ENCODE results near the gene GRB10.

The GRB10 gene

DNA sequence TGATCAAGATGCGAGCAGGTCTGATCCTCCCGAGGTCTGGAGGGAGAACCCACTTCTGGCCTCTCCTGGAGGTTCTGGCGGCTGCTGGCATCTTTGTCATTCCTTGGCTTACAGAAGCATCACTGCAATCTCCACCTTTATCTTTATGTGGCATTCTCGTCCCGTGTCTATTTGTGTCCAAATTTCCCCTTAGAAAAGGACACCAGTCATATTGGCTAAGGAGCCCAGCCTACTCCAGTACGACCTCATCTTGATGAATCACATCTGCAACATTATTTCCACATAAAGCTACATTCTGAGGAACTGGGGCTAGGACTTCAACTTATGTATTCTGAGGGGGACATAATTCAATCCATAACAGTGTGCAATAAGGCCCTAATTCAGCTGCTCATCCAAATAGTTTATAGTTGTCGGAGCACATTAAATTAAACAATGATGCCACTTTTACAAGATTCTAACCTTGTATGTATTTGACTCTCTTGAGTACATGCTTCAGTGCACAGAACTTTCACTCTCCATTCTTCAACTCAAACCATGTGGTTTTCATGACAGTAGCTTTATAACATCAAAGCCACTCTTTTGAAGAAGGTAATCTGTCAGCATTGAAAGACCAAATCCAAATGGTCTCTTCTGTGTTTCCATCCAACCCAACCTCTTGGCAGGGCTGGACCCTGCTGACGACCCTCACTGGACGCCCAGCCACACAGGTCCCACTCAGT, 131.3 kb downstream of the GRB10 start:
- no peak for DNase-seq

DNA sequence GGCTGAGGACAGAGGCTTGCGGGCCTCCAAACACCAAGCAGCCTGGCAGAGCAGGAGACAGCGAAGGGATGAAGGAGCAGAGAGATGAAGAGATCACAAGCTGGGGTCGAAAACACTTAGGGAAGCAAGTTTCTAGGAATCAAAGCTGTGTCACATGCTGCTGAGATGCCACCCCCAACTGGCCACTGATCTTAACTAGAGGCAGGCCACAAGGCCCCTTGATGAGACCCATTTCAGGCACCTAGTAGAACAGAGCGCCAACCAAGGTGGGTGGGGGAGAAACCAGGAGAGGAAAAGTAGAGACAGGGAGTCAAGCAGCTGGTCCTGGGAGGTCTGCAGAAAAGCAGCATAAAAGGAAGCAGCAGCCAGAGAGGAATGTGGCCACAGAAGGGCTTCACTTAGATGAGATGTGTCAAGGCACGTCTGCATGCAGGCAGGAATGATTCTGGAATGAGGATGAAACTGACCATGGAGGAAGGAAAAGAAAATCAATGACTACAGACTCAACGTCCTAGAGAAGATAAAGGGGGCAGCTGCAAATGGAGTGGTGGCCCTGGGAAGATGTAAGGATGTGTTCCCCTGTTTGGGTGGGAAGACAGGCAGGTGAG, 132.5 kb downstream of the GRB10 start:
- DNase-seq, result no peak

DNA sequence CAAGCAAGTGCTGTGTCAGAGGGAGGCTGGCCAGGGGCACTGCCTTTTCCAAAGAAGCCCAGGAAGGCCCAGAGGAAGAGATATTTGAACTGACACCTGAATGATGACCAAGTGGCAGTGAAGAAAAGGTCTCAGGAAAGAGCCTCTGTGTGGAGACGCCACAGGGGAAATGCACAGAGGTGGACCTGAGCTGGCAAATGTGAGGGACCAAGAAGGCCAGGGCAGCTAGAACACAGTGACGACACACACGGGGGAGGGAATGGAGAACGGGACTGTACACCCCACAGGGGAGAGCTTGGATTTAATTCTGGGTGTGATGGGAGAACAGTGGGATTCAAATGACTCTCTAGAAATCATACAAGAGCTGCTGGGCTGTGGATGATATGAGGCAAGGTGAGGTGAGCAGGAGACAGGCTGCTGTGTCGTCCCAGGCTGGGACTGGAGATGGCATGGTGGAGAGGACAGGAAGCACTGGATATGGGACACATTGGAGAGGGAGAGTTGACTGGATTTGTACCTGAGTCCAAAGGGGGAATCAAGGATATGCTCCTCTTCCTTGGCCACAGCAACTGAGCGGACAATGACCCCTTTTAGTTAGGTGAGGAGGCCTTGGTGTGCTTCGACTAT, 133.3 kb downstream of the GRB10 start:
- no peak for DNase-seq

DNA sequence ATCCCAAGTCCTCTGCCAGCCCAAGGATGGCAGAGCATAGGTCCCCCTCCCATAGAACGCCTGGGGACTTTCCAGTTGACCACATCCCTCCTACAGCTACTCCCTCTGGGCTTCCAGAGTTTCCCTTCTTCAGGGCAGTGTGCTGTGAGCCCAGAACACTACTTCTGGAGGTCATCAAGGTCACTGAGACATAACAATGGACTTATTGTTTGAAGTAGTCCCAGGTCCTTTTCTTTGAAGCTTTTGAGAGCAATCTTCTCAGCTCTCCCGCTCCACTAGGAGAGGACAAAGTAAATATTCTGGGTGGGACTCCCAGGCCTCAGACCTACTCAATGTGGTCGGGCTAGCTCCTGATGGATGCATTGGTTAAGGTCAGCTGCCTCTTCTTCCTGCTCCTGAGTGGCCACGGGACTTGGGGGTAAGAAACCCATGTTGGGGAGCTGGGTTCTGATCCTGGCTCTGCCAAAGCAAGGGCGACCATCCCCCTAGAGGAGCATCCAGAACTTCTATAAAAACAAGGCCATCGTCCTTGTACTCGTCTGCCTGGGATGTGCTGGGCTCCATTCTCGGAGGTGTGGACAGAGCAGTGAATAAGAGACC, 134.0 kb downstream of the GRB10 start:
- no peak for DNase-seq

DNA sequence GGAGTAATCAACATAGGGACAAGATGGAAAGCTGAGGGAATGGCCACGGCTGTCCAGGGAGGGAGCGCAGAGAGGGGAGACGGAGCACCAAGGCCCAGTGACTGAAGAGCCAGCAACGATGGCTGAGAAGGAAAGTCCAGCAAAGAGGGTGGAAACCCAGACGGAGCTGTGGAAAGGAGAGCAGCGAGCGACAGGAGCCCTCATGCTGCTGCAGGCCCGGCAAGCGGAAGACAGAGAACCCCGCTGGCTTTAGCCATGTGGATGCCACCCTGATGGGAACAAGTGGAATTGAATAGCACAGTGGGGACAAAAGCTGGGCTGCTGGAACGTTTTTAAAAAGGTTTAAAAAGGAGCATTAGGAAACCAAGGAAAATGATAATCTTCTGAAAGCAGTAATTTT, 134.6 kb downstream of the GRB10 start:
- no peak for DNase-seq

DNA sequence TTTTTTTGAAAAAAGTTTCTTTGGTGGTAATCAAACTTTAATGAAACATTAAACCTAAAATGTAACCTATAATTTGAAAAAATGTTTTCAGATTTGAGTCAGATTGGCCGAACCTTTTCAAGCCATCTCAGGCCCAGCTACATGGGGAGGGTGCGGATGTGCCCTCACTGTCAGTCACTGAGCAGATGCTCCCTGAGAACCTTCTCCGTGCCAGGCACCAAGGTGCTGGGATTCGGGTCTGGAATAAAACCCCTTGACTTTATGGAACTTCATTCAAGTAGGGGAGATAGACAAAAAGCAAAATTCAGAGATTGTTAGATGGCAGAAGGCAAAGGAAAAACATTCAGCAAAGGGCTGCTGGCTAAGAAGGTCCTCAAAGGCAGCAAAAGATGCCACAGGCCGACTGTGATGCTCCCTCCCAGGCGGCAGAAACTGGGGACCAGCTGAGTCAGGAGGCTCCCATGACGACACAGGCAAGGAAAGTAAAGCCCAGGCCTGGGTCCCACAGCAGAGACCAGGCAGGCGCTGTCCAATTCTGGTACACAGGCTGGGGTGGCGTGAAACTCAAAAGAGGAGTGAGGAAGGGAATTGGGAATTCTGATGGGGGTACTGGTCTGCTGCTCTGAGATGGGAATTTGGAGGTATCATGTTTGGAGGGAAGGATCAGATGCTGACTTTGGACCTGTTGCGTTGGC, 135.3 kb downstream of the GRB10 start:
- DNase-seq, result no peak

DNA sequence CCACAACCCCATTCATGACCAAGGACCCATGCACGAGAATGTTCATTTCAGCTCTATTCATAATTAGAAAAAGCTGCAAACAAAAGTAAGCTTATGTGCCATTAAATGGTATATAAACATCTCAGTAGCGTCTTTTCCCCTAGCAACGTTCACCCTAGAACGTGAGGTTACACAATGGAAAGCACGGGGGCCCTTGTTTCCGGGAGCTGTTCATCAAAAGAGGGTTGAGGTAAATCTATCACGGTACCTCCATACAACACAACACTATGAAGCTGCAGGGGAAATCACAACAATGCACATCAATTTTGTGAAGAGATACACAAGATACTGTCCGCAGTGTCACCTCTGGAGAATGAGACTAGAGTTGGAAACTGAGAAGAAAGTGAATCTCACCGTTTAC, 136.6 kb downstream of the GRB10 start:
- no peak for DNase-seq

DNA sequence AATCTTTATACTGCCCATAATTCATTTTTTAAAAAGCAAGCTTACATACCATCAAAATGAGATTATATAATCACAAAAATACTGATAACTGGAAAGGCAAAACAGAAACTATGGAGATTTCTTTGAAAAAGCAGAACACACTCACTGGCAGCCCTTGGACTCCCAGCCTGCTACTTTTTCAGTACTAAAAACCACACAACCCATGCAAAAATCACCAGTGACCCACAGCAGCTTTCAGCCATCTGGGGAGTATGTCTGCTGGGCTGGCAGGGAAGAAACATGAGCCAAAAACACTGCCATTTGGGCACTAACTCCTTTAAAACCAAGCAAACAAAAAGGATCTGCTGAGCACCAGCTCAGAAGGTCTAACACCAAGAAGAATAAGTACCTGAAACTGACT, 137.5 kb downstream of the GRB10 start:
- DNase-seq, result no peak

DNA sequence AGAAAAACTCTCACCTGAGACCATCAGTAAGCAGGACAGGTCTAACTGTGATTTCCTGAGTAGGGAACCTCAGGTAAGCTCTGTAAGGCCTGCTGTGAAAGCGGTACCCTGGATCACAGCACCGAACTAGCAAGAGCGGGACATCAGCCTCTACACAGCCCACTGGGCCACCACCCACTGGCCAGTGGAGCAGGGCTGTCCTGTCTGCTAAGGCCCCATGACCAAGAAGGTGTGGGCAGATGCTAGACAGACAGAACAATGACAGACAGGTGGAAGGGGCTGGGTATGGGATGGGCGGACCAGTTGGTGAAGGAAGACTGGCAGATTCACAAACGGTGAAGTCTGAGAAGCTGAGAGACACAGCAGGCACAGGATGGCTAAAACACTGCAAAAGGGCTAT, 138.1 kb downstream of the GRB10 start:
- DNase-seq, result no peak

DNA sequence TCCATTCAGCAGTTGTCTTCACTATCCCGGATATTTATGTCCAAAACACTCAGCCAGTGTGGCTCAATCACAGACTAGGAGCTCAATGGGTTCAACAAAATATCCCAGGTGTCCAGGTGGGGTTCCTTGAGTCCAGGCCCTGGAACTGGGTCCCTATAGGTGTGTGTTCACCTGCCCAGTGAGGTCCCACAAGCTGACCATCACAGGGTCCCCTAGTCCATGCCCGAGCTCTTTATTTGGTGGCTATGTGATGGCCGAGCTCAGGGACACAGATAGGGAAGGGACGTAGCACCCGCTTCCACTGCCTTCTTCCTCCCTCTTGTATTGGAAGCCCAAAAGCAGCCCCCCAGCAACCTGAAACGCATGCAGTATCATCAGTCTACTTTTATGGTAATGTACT, 138.6 kb downstream of the GRB10 start:
- DNase-seq, result no peak

DNA sequence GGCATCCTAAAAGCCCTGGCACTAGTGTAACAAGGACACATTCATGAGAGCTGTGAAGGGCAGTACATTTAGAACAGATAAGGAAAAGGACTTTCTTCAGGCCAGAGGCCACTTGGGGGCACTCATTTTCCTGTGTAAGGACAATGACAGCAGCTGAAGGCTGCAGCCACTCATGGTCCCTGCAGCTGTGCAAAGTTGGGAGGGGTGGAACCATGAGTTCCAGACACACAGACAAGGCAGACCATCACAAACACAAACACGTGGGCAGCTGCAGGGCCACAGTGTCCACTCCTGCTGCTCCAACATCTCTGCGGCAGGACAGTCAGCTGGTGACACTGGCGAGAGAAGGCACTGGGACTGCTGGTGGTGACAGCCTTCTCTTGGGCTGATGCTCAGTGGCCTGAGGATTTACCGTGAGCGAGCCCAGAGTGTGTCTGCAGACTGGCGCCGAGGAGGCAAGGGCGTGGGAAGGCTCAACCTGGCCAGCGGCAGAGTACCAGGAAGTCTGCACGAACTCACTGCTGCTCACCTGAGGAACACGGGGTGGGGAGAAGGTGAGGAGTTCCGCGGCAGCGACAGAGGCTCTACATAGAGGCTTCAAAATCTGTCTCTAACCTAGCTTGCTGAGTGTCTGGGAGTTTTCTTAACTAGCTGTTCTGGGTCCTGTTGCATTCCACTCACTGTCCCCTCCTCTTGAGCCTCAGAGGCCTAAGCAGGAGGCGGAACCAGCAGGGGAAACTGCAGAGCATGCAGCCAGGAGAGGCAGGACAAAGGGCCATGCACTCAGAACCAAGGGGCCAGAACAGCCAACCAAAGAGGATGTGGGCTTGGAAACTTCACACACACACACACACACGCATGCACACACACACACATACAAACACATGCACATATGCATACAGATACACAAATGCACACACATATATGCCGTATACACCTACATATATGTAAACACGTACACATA, 141.0 kb downstream of the GRB10 start:
- no peak for DNase-seq

DNA sequence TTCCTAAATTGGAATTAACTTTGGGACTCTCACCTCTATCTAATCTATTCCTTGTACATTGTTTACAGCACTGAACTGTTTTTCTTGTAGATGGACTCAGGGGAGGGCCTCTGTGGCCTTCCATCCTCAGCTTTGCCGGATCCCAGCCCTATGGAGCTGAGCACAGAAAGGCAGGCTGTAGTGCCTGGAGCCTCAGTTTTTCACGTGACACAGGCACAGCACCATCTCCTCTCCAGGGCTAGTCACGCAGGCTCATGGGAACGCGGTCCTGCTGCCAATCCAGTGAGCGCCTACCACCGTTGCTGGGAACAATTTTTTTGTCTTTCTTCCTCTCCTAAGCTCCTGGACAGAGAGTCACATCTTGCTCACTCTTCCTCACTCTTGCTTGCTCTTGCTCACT, 141.9 kb downstream of the GRB10 start:
- no peak for DNase-seq

DNA sequence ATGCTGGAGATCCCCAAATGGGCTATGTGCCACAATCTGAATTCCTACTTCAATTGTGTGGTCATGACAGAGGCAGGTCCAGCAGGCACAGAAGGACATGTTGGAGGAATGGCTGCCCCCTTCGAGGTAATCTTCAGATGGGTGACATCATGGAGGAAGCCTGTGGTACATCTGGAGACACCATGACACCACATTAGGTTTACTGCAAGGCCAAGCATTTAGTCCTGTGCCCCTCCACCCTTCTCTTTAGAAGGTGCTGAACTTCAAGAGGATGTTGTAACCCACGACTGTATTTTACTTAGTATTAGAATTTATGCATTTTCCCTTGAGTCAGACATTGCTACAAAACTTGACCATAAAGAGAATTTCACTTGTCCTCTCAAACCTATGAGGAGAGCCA, 142.4 kb downstream of the GRB10 start:
- no peak for DNase-seq

DNA sequence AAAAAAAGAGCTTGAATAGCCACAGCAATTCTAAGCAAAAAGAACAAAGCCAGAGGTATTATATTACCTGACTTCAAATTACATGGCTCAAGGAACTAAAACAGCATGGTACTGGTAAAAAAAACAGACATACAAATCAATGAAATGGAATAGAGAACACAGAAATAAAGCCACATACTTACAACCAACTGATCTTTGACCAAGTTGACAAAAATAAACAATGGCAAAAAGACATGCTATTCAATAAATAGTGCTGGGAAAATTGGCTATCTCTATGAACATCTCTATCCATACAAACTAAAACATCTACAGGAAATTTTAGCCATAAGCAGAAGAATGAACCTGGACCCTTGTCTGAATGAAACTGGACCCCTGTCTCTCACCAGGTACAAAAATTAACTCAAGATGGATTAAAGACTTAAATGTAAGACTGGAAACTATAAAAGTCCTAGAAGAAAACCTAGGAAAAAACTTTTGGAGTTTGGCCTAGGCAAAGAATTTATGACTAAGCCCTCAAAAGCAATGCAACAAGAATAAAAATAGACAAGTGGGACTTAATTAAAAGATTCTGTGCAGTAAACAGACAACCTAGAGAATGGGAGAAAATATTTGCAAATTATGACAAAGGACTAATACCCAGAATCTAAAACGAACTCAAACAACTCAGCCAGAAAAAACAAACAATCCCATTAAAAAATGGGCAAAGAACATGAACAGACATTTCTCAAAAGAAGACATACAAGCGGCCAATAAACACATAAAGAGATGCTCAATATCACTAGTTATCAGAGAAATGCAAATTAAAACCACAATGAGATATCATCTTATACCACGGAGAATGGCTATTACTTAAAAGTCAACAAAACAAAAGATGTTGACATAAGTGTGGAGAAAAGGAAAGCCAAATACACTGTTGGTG, 144.7 kb downstream of the GRB10 start:
- no peak for DNase-seq

DNA sequence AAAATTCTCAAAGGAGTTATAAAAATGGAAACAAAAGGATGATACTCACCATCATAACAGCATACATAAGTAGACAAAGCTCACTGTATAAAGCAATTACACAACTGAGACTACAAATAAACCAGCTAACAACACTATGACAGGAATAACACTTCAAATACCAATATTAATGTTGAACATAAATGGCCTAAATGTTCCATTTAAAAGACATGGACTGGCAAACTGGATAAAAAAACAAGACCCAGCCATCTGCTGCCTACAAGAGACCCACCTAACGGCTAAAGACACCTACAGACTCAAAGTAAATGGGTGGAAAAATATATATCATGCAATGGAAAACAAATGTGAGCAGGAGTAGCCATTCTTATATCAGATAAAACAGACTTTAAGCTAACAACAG, 148.3 kb downstream of the GRB10 start:
- no peak for DNase-seq

DNA sequence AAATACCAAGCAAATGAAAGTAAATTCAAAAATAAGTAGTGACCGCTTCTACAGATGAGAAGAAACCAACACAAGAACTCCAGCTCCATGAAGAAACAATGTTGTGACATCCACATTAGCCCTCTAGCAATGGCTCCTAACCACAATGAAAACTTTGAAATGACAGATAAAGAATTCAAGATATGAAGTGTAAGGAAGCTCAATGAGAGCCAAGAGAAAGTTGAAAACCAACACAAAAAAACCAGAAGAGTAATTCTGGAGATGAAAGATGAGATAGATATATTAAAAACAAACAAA, 149.3 kb downstream of the GRB10 start:
- DNase-seq, result no peak

DNA sequence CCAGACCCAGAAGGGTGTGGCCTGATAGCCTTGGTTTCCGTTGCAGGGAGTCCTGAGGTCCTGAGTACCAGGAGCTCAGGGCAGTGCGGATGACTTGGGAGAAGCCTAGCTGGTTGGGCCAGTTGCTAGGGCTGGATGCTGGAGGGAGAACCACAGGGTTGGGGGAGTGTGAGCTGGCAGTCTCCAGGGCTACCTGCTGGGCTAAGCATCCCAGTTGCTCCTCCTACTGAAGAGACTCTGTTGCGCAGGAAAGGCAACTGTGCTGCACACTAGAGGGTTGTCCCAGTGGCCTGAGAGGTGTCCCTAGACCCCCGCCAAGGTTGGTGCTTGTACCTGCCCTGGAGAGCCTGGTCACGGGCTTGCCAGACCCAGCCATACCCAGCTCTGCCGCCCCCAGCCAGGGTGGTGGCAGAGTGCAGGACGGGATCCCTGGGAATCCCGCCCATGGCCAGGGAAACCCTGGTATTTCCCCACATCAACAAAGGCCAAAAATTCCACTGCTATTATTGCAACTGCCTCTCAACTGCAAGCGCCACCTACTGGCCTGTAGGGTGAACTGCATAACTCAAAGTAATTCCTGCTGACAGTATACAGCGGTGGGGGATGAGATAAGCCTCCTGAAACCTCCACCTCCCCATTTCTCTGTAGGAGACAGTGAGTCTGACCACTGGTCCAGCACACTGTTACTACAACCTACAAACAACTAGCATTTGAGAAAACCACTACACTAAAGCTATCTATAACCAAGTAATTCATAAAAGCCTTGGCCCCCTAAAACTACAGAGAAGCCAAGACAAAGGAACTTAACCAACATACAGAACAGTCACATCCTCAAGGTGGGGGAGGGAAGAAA, 149.9 kb downstream of the GRB10 start:
- no peak for DNase-seq

DNA sequence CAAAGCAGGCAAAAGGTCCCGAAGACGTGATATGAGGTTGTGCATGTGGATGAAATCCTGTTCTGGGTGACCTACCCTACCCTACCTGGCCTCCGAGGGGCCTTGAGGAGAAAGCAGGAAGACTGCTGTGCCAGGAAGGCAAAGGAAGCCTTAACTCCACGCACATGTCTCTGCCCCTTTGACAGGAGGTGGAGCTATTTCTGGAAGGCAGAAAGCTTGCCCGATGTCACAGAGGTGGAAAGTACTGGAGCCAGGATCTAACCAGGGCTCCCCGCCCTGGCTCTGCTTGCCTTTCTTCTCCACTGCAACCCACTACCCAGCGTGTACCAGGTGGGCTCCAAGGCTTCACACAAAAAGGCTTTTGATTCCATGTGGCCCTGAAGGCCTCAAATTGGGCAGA, 151.1 kb downstream of the GRB10 start:
- DNase-seq, result no peak

DNA sequence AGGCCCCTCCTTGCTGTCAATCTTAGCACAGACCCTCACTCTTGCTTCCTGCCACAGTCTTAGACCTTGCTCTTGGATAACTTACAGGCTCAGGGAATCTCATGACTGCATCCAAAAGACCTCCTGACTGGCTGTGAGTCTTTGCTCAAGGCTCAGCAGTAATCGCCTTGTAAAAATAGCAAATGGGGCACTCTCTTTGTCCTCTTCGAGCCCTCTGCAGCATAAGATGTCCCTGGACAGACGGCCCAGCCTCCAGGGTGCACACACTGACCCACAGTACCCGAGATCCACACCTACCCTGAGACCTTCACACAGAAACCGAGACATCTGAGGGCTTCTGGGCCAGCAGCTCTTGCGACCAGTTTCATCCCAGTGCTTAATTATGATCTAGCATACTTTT, 151.6 kb downstream of the GRB10 start:
- DNase-seq, result no peak

DNA sequence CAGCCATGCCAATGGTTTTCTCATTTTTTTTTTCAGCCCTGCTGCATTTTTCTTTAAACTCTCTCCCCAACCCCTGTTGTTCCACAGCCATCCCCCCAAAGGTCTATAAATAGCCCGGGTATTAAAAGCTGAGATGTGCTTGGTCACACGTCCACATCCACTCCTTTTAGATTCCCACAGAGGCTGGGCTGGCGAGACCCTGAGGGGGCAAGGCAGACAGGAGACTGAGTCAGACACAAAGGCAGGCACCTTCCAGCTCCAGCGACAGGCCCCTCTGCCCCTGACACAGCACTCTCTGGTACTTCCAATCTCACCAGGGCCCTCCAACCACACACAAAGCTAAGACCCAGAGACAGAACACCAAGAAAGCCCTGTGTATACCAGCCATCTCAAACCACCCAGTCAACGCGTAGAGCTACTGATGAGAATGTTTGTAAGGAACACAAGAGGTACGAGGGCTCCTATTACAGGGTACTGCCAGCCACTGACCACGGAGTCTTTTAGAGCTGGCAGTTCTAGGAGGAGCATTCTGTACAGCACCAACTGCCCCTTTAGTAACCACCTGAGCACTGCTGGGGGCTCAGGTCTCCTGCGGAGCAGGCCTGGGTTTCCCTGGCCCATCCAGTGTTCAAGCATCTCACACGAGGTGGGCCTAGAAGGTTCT, 153.3 kb downstream of the GRB10 start:
- DNase-seq, result no peak
